HG03565 (cell line): ENCODE measurements around the gene UTP4.

Experiments used
- ATAC-seq: cut with Tn5 transposase; IDR thresholded peaks from one replicate; pipeline ENCODE4 v1.9.1; 2021; ENCODE audit warnings: mild to moderate bottlenecking, moderate library complexity; ENCODE audit not compliant: unreplicated experiment

Gene UTP4

DNA sequence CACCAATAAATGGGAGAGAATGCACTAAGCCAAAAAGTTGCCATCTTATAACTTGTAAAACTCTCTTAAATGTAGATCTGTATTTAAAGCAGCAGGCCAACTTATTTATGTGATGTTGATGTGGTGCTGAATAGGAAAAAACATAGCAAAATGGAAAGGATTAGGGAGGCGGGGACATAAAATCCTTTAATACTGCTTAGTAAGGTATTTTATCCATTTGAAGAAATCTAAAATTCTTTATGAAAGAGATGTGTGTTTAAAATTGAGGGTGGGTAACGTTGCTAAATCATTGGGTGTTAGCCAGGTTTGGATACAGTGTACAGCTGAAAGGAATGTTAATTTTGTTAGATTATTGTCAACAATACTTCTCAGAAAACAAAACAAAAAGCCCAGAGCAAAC is 68.8 kb downstream of the UTP4 start:
- ATAC-seq, result no peak

DNA sequence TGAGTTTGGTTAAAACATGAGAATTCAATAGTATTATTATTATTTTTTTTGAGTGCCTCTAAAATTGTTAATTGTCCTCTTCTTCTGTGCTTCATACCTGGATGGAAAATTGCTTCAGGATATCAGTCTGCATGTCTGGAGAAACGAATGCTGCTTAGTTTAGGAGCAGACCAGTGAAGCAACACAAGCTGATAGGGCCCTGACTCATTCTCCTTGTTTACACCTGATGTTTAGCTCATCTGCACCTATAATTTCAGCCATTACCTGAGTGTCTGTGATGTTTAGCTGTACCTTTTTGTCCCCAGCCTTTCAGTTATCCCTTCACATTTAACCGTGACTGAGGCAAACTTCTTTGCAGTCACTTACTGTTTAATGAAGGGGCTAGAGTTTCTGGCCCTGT is 69.3 kb downstream of the UTP4 start:
- no peak for ATAC-seq

GRCh38 chr16:69204172-69204571 is 71.7 kb downstream of the UTP4 start:
- no peak for ATAC-seq

- no peak for ATAC-seq
These were observed 77.3 kb downstream of the UTP4 start for GRCh38 chr16:69209735-69210134.

DNA sequence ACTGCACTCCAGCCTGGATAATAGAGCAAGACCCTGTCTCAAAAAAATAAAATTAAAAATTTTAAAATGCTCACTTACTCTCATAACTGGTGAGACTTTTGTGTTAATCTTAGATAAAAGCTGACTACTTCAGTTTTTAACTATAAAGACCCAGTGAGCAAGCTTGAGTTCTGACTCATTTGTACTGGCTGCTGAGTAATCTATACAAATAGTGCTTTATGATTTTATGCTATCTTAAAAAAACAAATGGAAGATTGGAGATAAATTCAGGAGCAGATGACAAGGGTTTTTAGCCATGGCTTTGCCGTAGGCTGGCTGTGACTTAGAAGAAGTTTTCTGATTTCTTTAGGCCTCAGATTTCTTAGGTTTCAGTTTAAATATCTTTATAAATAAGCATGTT is 85.0 kb downstream of the UTP4 start:
- ATAC-seq, result no peak
